ENCODE measurements around the gene MAP3K12. TPM values are rescaled to one million over a fixed set of nuclear protein-coding genes. Genes with fewer than 3 reads are reported as not detected.

The MAP3K12 gene
- total and polyA plus RNA-seq, 2 of the 4 experiments (the other 2 are of a cell fraction) = 29.0 to 52.5 TPM

DNA sequence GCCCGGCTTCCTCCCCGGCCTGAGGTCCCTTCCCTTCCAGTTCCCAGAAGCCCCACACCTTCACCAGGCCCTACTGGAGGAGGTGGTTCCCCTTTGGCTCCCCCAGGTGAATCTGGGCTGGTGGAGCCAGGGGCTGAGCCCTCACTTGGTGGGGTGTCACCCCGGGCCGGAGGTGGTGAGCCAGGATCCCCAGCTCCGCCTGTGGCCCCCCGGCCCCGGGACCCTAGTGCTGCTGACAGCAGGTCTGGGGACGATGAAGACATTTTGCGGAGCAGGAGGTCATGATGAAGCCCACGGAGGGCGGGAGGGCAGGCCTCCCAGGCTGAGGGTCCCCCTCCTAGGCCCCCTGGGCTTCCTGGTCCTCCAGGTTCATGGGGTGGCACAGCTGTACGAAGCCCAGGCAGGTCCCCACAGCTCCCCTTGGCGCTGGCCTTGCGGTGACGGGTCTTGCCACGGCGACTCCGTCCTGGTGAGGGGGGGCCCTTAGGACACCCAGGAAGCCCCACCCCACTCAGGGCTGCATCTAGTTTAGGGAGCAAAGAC is 16.6 kb downstream of the MAP3K12 start:
- no TSS peak for BruUV-seq (replicated peaks)

More for the DNA sequence above, 16.6 kb downstream of the MAP3K12 start:
- DNase-seq (no peak), ATAC-seq (ENCODE audit: low read depth) (no peak)
- Histone ChIP-seq H4K20me1 (ENCODE audit: insufficient read depth, low read length) (peaks cover 87% of the 10 kb centered on the region), H3K4me2 (ENCODE audit: low read depth, low read length) (no peak overlapping the region), H4K5ac (ENCODE audit: low read depth, low read length) (no peak overlapping the region), H3K9me1 (ENCODE audit: insufficient read depth, low read length) (peaks cover 17% of the 10 kb centered on the region; the same call in 1 of the 2 replicates), H3K14ac (replicated peaks; ENCODE audit: low read depth, low read length) (no peak overlapping the region), H3K9me3 (ENCODE audit: control insufficient read depth, insufficient read depth, low read length) (no peaks in the 10 kb centered on the region), H2BK5ac (ENCODE audit: low read depth, low read length, poor library complexity, severe bottlenecking) (no peak overlapping the region), H3K18ac (ENCODE audit: low read depth, low read length) (no peak overlapping the region), H4K8ac (ENCODE audit: low read depth in 2 of 2, low read length in 2 of 2) (no peak overlapping the region), H3K23ac (ENCODE audit: low read depth, low read length) (no peak overlapping the region), H2BK120ac (ENCODE audit: low read depth, low read length) (no peak overlapping the region), H3K9ac (ENCODE audit: low read depth, low read length) (no peak overlapping the region), H3K27me3 (ENCODE audit: control insufficient read depth, insufficient read depth, low read length) (no peaks in the 10 kb centered on the region), H2AFZ (replicated peaks; ENCODE audit: low read length, poor library complexity) (no peak overlapping the region), H4K91ac (ENCODE audit: insufficient read depth, low read depth, low read length) (no peak overlapping the region), H3K79me1 (ENCODE audit: low read depth in 1 of 2, low read length in 2 of 2) (peaks cover 33 to 90% of the 10 kb centered on the region in 2 experiments), H3K36me3 (ENCODE audit: control insufficient read depth, insufficient read depth, low read length) (peaks cover 81% of the 10 kb centered on the region), H3K4ac (ENCODE audit: low read depth, low read length) (no peak overlapping the region), H3K4me3 (ENCODE audit: insufficient read depth, low read depth, low read length) (no peak overlapping the region), H2AK9ac (replicated peaks; ENCODE audit: low read depth, low read length, poor library complexity) (no peak overlapping the region), H3K56ac (ENCODE audit: extremely low read depth, insufficient read depth, low read length) (no peak overlapping the region), H2BK20ac (ENCODE audit: low read depth, low read length) (no peak overlapping the region), H2BK15ac (ENCODE audit: low read depth, low read length) (no peak overlapping the region), H2AK5ac (ENCODE audit: low read depth, low read length) (no peak overlapping the region), H3K4me1 (ENCODE audit: control insufficient read depth, insufficient read depth, low read length) (peaks cover 12% of the 10 kb centered on the region), H3K27ac (ENCODE audit: insufficient read depth, low read length) (no peak overlapping the region)
- WGBS, 2 experiments (ENCODE audit: extremely low coverage in 2 of 2, insufficient read length in 1 of 2) = 89% methylated on average over 12 of the region's 18 CpGs; no CpG with 5 or more reads in 1 of the 2 experiments
- ChIA-PET CTCF (interaction anchor here (0.6 to 1.7 kb wide), 2 partner anchors 9 to 26 kb away, joined by 5 to 14 read pairs; no protein-coding TSS in a partner anchor), POLR2A (ENCODE audit: unreplicated experiment) (no interaction called here)
- intact Hi-C loops (cut with micrococcal nuclease) = no loop called here
- TF ChIP-seq RCOR1 (IDR thresholded peaks at IDR 0.05; ENCODE audit: insufficient replicate concordance, low read length) (no peak), MXI1 (IDR thresholded peaks at IDR 0.05; ENCODE audit: borderline replicate concordance, low read depth, low read length) (no peak), CHD1 (IDR thresholded peaks at IDR 0.05; ENCODE audit: low read depth, low read length) (no peak), FOS (IDR thresholded peaks at IDR 0.05; ENCODE audit: low read depth, low read length) (no peak), NFE2L2 (IDR thresholded peaks at IDR 0.05; ENCODE audit: low read depth, low read length) (no peak)
- TF ChIP-seq, protein P1, sequence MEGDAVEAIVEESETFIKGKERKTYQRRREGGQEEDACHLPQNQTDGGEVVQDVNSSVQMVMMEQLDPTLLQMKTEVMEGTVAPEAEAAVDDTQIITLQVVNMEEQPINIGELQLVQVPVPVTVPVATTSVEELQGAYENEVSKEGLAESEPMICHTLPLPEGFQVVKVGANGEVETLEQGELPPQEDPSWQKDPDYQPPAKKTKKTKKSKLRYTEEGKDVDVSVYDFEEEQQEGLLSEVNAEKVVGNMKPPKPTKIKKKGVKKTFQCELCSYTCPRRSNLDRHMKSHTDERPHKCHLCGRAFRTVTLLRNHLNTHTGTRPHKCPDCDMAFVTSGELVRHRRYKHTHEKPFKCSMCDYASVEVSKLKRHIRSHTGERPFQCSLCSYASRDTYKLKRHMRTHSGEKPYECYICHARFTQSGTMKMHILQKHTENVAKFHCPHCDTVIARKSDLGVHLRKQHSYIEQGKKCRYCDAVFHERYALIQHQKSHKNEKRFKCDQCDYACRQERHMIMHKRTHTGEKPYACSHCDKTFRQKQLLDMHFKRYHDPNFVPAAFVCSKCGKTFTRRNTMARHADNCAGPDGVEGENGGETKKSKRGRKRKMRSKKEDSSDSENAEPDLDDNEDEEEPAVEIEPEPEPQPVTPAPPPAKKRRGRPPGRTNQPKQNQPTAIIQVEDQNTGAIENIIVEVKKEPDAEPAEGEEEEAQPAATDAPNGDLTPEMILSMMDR (conservative IDR thresholded peaks at IDR 0.05; ENCODE audit: low read depth, low read length) = no peak
- in situ Hi-C loops (cut with MboI; ENCODE audit: low sequenced_read_pairs) = no loop called here
- dilution Hi-C loops (cut with HindIII; ENCODE audit: low sequenced_read_pairs, unreplicated experiment) = no loop called here

Data from IMR-90 (cell line).